DLD1 (cell line): Measurements from ENCODE around the gene FYB2.

Source experiments
- in situ Hi-C: cut with HindIII; loops from 2 replicates; pipeline ENCODE4 v1.10.0; 2017; ENCODE audit warnings: low sequenced_read_pairs

Gene FYB2

GRCh38 chr1:56819387-56819899 lies at the start of gene FYB2:
Gene FYB2 (minus strand): TSS chr1:56819404. CDS start chr1:56819290, 114 bp downstream.
- in situ Hi-C loops, result no loop called here

GRCh38 chr1:56868761-56869160 lies 49.6 kb upstream of the FYB2 start:
- in situ Hi-C loops, result no loop called here

- in situ Hi-C loops, result no loop called here
Observed at GRCh38 chr1:56867491-56867890, 48.3 kb upstream of the FYB2 start.

GRCh38 chr1:56866656-56867055 lies 47.5 kb upstream of the FYB2 start:
- in situ Hi-C loops, result no loop called here

GRCh38 chr1:56864430-56864829 lies 45.2 kb upstream of the FYB2 start:
- in situ Hi-C loops, result no loop called here

- in situ Hi-C loops, result no loop called here
Observed at GRCh38 chr1:56863265-56863992, 44.2 kb upstream of the FYB2 start.

- in situ Hi-C loops, result no loop called here
Observed at GRCh38 chr1:56859287-56859686, 40.1 kb upstream of the FYB2 start.

- in situ Hi-C loops, result no loop called here
Observed at GRCh38 chr1:56856186-56856585, 37.0 kb upstream of the FYB2 start.

- in situ Hi-C loops, result no loop called here
Observed at GRCh38 chr1:56855190-56855589, 36.0 kb upstream of the FYB2 start.

GRCh38 chr1:56854521-56855099 lies 35.4 kb upstream of the FYB2 start, which contains the start of gene C8A:
Gene C8A (plus strand): TSS chr1:56854797. CDS start chr1:56854902, 105 bp downstream.
- in situ Hi-C loops, result no loop called here

- in situ Hi-C loops, result no loop called here
Observed at GRCh38 chr1:56852476-56852875, 33.3 kb upstream of the FYB2 start.

- in situ Hi-C loops, result no loop called here
Observed at GRCh38 chr1:56850922-56851321, 31.7 kb upstream of the FYB2 start.

- in situ Hi-C loops, result no loop called here
Observed at GRCh38 chr1:56850411-56850810, 31.2 kb upstream of the FYB2 start.

- in situ Hi-C loops, result no loop called here
Observed at GRCh38 chr1:56849750-56850149, 30.5 kb upstream of the FYB2 start.

- in situ Hi-C loops, result no loop called here
Observed at GRCh38 chr1:56845343-56845742, 26.1 kb upstream of the FYB2 start.

- in situ Hi-C loops, result no loop called here
Observed at GRCh38 chr1:56844545-56845136, 25.4 kb upstream of the FYB2 start.

GRCh38 chr1:56843544-56843943 lies 24.3 kb upstream of the FYB2 start:
- in situ Hi-C loops, result no loop called here

- in situ Hi-C loops, result no loop called here
Observed at GRCh38 chr1:56838759-56839158, 19.6 kb upstream of the FYB2 start.

GRCh38 chr1:56837244-56837939 lies 18.2 kb upstream of the FYB2 start:
- in situ Hi-C loops, result no loop called here

GRCh38 chr1:56836359-56836758 lies 17.2 kb upstream of the FYB2 start:
- in situ Hi-C loops, result no loop called here

- in situ Hi-C loops, result no loop called here
Observed at GRCh38 chr1:56835657-56836056, 16.5 kb upstream of the FYB2 start.
